ENCODE data around the gene CLIC1. TPM values are rescaled to one million over a fixed set of nuclear protein-coding genes. Genes with fewer than 3 reads are reported as not detected.

The CLIC1 gene
- polyA plus RNA-seq, 4 donors = 400 to 576 (median 535) TPM

DNA sequence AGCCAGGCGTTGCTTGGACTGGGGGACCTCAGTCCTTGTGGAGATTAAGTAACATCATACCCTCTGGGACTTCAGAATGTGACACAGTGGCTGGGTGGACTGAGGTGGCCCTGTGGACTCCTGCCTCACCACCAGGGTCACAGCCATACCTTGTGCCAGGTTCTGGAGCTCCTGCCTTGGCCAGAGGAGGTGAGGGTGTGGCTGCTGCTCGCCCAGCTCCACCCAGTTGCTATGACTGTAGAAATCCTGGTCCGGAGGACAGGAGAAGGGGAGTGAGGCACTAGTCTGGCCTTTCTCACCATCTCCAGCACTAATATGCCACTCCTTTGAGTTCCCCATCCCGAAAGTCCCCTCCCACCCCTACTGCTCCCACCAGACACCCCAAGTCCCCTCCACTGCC is 38.9 kb upstream of the CLIC1 start:
- H3K9me3 ChIP-seq (ENCODE audit: control insufficient read depth in 2 of 2, insufficient read depth in 1 of 2, low read depth in 1 of 2, low read length in 1 of 2) = no peaks in the 10 kb centered on the region
- FAIRE-seq (no peak), DNase-seq (peak; percentile 72 to 88)
- H3K27ac ChIP-seq (ENCODE audit: low read depth in 1 of 3, low read length in 2 of 3) = peak overlapping the region in 2 of 3 donors; percentile 25 to 50
- WGBS, 3 donors = 36 to 70% (median 37%) methylated on average over 3 to 4 of the region's 4 CpGs
- no peaks in the 10 kb centered on the region for H3K27me3 ChIP-seq (ENCODE audit: control insufficient read depth in 3 of 3, insufficient read depth in 3 of 3, low read length in 3 of 3)
- H3K36me3 ChIP-seq (ENCODE audit: control insufficient read depth in 3 of 3, insufficient read depth in 2 of 3, low read depth in 1 of 3, low read length in 3 of 3) = peaks cover 0 to 29% (median 3%) of the 10 kb centered on the region in 3 donors
- H3K4me3 ChIP-seq (ENCODE audit: low read depth in 1 of 3, low read length in 3 of 3) = no peak overlapping the region
- H3K4me1 ChIP-seq (ENCODE audit: control insufficient read depth in 3 of 3, insufficient read depth in 2 of 3, low read depth in 1 of 3, low read length in 2 of 3) = peaks cover 0 to 38% (median 4%) of the 10 kb centered on the region in 3 donors

DNA sequence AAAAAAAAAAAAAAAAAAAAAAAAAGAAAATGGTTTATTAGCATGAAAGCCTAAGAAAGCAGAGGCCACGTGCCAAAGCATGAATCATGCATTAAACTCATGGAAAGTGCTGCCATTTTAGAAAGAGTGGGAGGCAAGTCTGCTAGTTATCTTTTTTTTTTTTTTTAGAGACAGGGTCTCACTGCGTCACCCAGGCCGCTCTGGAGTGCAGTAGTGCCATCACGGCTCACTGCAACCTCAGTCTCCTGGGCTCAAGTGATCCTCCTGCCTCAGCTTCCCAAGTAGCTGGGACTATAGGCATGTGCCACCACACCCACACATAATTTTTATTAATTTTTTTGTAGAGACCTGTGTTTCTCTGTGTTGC is 35.6 kb upstream of the CLIC1 start:
- H3K9me3 ChIP-seq (ENCODE audit: control insufficient read depth in 2 of 2, insufficient read depth in 1 of 2, low read depth in 1 of 2, low read length in 1 of 2) = no peaks in the 10 kb centered on the region
- peaks cover 0 to 6% (median 0%) of the 10 kb centered on the region in 3 donors for H3K36me3 ChIP-seq (ENCODE audit: control insufficient read depth in 3 of 3, insufficient read depth in 2 of 3, low read depth in 1 of 3, low read length in 3 of 3)
- H3K4me1 ChIP-seq (ENCODE audit: control insufficient read depth in 3 of 3, insufficient read depth in 2 of 3, low read depth in 1 of 3, low read length in 2 of 3) = peaks cover 0 to 28% (median 4%) of the 10 kb centered on the region in 3 donors
- DNase-seq (no peak), FAIRE-seq (no peak)
- 69 to 75% (median 74%) methylated on average over 4 of the region's 4 CpGs for WGBS, 3 donors
- H3K27ac ChIP-seq (ENCODE audit: low read depth in 1 of 3, low read length in 2 of 3) = no peak overlapping the region
- H3K4me3 ChIP-seq (ENCODE audit: low read depth in 1 of 3, low read length in 3 of 3) = no peak overlapping the region
- H3K27me3 ChIP-seq (ENCODE audit: control insufficient read depth in 3 of 3, insufficient read depth in 3 of 3, low read length in 3 of 3) = no peaks in the 10 kb centered on the region

DNA sequence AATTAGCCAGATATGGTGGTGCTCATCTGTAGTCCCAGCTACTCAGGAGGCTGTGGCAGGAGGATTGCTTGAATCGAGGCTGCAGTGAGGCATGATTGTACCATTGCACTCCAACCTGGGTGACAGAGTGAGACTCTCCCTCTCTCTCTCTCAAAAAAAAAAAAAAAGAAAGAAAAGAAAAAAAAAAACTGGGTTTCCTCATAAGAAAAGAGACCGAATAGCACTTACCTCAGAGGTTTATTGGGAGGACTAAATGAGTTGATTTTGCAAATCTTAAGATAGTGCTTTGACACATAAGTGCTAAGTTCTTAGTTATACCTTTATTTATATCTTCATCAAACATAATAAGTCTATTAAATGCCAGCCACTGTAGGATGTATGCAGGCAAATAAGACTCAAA is 34.5 kb upstream of the CLIC1 start:
- H3K27me3 ChIP-seq (ENCODE audit: control insufficient read depth in 3 of 3, insufficient read depth in 3 of 3, low read length in 3 of 3) = no peaks in the 10 kb centered on the region
- peaks cover 0 to 6% (median 0%) of the 10 kb centered on the region in 3 donors for H3K36me3 ChIP-seq (ENCODE audit: control insufficient read depth in 3 of 3, insufficient read depth in 2 of 3, low read depth in 1 of 3, low read length in 3 of 3)
- no peak overlapping the region for H3K4me3 ChIP-seq (ENCODE audit: low read depth in 1 of 3, low read length in 3 of 3)
- H3K4me1 ChIP-seq (ENCODE audit: control insufficient read depth in 3 of 3, insufficient read depth in 2 of 3, low read depth in 1 of 3, low read length in 2 of 3) = peaks cover 0 to 23% (median 0%) of the 10 kb centered on the region in 3 donors
- 77 to 85% (median 85%) methylated on average over 2 of the region's 2 CpGs for WGBS, 3 donors
- DNase-seq (no peak), FAIRE-seq (no peak)
- no peak overlapping the region for H3K27ac ChIP-seq (ENCODE audit: low read depth in 1 of 3, low read length in 2 of 3)
- no peaks in the 10 kb centered on the region for H3K9me3 ChIP-seq (ENCODE audit: control insufficient read depth in 2 of 2, insufficient read depth in 1 of 2, low read depth in 1 of 2, low read length in 1 of 2)

DNA sequence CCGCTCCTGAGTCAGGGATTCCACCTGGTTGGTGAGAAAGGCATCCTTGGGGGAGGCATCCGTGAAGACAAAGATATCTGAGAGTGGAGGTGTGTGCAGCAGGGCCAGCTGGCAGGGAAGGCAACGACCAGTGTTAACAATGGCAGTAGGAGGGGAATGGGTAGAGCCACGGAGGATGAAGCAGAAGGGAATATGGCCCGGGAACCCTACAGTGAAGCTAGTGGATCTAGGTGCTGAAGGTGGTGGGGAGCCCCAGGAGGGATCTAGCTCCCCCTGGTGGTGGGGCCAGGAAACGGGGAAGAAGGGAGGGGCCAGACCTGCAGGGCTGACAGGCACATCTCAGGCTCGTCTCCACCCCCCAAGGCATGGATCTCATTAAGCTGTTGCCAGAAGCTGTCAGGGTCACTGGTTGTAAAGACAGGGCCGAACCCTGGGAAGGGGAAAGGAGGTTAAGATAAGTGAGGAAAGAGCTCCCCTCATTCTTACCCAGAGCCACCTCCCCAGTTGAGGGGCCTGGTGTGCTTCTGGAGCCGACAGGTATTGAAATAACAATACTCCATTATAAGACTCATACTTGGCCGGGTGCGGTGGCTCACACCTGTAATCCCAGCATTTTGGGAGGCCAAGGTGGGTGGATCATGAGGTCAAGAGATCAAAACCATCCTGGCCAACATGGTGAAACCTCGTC is 33.5 kb upstream of the CLIC1 start:
- DNase-seq = peak; percentile 88 to 91
- H3K36me3 ChIP-seq (ENCODE audit: control insufficient read depth in 3 of 3, insufficient read depth in 2 of 3, low read depth in 1 of 3, low read length in 3 of 3) = peaks cover 0 to 9% (median 0%) of the 10 kb centered on the region in 3 donors
- H3K4me3 ChIP-seq (ENCODE audit: low read depth in 1 of 3, low read length in 3 of 3) = no peak overlapping the region
- peaks cover 0 to 19% (median 0%) of the 10 kb centered on the region in 3 donors for H3K4me1 ChIP-seq (ENCODE audit: control insufficient read depth in 3 of 3, insufficient read depth in 2 of 3, low read depth in 1 of 3, low read length in 2 of 3)
- H3K27me3 ChIP-seq (ENCODE audit: control insufficient read depth in 3 of 3, insufficient read depth in 3 of 3, low read length in 3 of 3) = no peaks in the 10 kb centered on the region
- H3K9me3 ChIP-seq (ENCODE audit: control insufficient read depth in 2 of 2, insufficient read depth in 1 of 2, low read depth in 1 of 2, low read length in 1 of 2) = no peaks in the 10 kb centered on the region
- WGBS, 3 donors = 36 to 57% (median 46%) methylated on average over 12 of the region's 12 CpGs
- no peak for FAIRE-seq
- no peak overlapping the region for H3K27ac ChIP-seq (ENCODE audit: low read depth in 1 of 3, low read length in 2 of 3)

DNA sequence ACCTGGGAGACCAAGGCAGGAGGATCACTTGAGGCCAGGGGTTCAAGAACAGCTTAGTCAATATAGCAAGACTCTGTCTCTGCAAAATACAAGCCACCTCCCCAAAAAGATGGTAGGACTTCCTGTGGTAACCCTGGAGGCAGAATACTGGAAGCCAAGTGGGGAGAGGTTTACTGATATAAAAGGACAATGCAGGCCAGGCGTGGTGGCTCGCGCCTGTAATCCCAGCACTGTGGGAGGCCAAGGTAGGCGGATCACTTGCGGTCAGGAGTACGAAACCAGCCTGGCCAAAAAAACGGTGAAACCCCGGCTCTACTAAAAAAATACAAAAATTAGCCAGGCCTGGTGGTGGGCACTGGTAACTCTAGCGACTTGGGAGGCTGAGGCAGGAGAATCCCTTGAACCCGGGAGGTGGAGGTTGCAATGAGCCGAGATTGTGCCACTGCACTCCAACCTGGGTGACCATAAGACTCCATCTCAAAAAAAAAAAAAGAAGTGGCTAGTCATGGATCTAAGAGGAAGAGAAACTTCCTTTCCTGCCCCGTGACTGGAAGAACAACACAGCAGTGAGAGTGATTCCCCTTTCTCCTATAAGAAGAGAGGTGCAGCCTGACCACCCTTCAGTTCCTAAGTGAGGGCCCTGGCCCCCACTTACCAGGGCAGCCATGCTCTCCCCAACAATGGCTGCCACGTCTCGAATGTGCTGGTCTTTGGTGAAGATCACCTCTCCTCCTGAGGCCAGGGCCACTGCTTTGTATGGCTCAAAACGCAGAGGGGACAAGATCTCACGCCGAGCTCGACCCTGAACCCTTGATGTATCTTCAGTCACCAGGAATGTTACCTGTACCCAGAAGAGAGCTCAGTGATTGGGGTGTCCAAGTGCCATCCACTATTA is 32.3 kb upstream of the CLIC1 start:
- Histone ChIP-seq H3K4me3 (ENCODE audit: low read depth in 1 of 3, low read length in 3 of 3) (no peak overlapping the region), H3K27me3 (ENCODE audit: control insufficient read depth in 3 of 3, insufficient read depth in 3 of 3, low read length in 3 of 3) (no peaks in the 10 kb centered on the region), H3K36me3 (ENCODE audit: control insufficient read depth in 3 of 3, insufficient read depth in 2 of 3, low read depth in 1 of 3, low read length in 3 of 3) (peaks cover 0 to 12% (median 0%) of the 10 kb centered on the region in 3 donors), H3K4me1 (ENCODE audit: control insufficient read depth in 3 of 3, insufficient read depth in 2 of 3, low read depth in 1 of 3, low read length in 2 of 3) (peaks cover 0 to 27% (median 0%) of the 10 kb centered on the region in 3 donors), H3K27ac (ENCODE audit: low read depth in 1 of 3, low read length in 2 of 3) (no peak overlapping the region), H3K9me3 (ENCODE audit: control insufficient read depth in 2 of 2, insufficient read depth in 1 of 2, low read depth in 1 of 2, low read length in 1 of 2) (no peaks in the 10 kb centered on the region)
- WGBS, 3 donors = 92 to 93% (median 92%) methylated on average over 18 of the region's 18 CpGs
- FAIRE-seq = no peak
- DNase-seq = no peak

DNA sequence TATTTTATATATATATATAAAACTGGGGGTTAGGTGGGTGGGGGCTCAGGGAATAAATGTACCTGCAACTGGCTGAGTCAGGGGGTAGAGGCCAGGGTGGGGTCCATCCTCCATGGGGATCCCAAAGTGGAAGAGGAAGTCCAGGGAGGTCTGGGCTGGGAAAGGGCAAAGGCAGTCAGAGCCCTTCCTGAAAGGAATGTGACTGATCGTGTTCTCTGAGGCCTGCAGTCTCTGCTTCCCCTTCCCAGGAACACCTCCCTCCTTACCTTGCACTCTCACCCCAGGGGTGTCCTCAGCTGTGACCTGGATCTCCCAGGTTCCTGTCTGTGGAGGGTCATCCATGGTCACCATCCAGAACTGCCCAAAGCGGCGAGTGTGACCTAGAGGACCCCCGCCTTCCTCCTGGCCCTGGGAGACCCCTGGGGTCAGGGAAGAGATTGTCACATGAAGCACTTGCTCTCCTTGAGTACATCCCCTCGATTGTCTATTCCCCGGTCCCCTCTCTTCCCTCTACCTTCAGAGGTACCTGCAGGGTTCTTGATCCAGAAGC is 30.8 kb upstream of the CLIC1 start:
- no peak overlapping the region for H3K4me3 ChIP-seq (ENCODE audit: low read depth in 1 of 3, low read length in 3 of 3)
- H3K4me1 ChIP-seq (ENCODE audit: control insufficient read depth in 3 of 3, insufficient read depth in 2 of 3, low read depth in 1 of 3, low read length in 2 of 3) = peaks cover 0 to 35% (median 0%) of the 10 kb centered on the region in 3 donors
- DNase-seq (peak; percentile 30 to 46), FAIRE-seq (no peak)
- H3K9me3 ChIP-seq (ENCODE audit: control insufficient read depth in 2 of 2, insufficient read depth in 1 of 2, low read depth in 1 of 2, low read length in 1 of 2) = no peaks in the 10 kb centered on the region
- no peaks in the 10 kb centered on the region for H3K27me3 ChIP-seq (ENCODE audit: control insufficient read depth in 3 of 3, insufficient read depth in 3 of 3, low read length in 3 of 3)
- peaks cover 0 to 22% (median 0%) of the 10 kb centered on the region in 3 donors for H3K36me3 ChIP-seq (ENCODE audit: control insufficient read depth in 3 of 3, insufficient read depth in 2 of 3, low read depth in 1 of 3, low read length in 3 of 3)
- no peak overlapping the region for H3K27ac ChIP-seq (ENCODE audit: low read depth in 1 of 3, low read length in 2 of 3)
- WGBS, 3 donors = 78 to 84% (median 79%) methylated on average over 6 of the region's 6 CpGs

DNA sequence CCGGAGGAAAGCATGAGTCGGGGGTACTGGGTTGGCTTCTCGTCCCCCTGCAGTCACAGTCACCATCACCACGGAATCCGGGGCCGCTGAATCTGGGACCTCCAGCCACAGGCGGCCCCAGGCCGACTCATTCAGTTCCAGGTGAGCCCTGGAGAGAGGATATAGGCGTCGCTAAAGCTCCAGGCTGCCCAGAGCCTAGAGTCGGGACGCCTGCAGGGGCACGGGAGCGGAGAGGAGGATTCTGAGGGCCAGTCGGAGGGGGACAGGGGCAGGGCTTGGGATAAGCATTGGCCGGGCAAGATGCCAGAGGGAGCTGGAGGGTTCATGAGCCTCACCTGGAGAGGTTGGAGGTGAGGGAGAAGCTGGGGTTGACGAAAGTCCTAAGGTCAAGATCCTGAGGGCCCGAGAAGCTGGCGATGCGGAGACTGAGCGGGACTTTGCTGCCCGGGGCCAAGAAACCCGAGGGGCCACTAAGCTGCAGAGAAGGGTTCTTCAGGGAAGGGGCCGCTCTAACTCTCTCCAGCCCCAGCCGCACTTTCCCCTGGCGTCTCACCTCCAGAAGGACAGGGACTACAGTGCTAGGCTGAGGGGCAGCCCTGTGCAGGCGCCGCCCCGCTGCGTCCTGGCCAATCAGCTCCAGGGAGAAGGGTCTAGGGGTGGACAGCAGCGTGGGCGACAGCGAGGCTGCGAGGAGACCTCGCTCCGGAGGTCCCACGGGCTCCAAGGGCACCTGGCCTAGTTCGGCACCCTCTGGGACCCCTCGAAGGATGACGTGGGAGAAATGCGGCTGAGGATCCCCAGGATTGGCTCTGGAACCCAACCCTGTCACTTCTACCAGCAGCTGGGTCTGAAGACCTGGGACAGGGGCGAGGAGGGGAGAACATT is 29.8 kb upstream of the CLIC1 start:
- 20 to 39% (median 39%) methylated on average over 39 to 42 of the region's 42 CpGs for WGBS, 3 donors
- DNase-seq (peak; percentile 70 to 88), FAIRE-seq (no peak)
- Histone ChIP-seq H3K27me3 (ENCODE audit: control insufficient read depth in 3 of 3, insufficient read depth in 3 of 3, low read length in 3 of 3) (no peaks in the 10 kb centered on the region), H3K27ac (ENCODE audit: low read depth in 1 of 3, low read length in 2 of 3) (peak overlapping the region in 2 of 3 donors; percentile 12 to 15), H3K4me3 (ENCODE audit: low read depth in 1 of 3, low read length in 3 of 3) (peak overlapping the region in 2 of 3 donors; percentile 33 to 36), H3K36me3 (ENCODE audit: control insufficient read depth in 3 of 3, insufficient read depth in 2 of 3, low read depth in 1 of 3, low read length in 3 of 3) (peaks cover 0 to 30% (median 0%) of the 10 kb centered on the region in 3 donors), H3K9me3 (ENCODE audit: control insufficient read depth in 2 of 2, insufficient read depth in 1 of 2, low read depth in 1 of 2, low read length in 1 of 2) (no peaks in the 10 kb centered on the region), H3K4me1 (ENCODE audit: control insufficient read depth in 3 of 3, insufficient read depth in 2 of 3, low read depth in 1 of 3, low read length in 2 of 3) (peaks cover 0 to 41% (median 6%) of the 10 kb centered on the region in 3 donors)

All from small intestine (tissue), 7 donors.